ENCODE data around the gene DNAJC5G. TPM values are rescaled to one million over a fixed set of nuclear protein-coding genes. Genes with fewer than 3 reads are reported as not detected.

The DNAJC5G gene
- total and polyA plus RNA-seq, 2 of the 13 experiments (the other 11 are each of a cell fraction or from before 2014, with no cell fraction given), result 0.05 TPM; not detected in 1

- TF ChIP-seq E2F2 (CRISPR knock-in tag; IDR thresholded peaks at IDR 0.05; ENCODE audit: borderline replicate concordance), result no peak
- TF ChIP-seq POLR2AphosphoS2 (IDR thresholded peaks at IDR 0.05; ENCODE audit: low read depth, low read length), result no peak
- TF ChIP-seq ZNF7 (CRISPR knock-in tag; IDR thresholded peaks at IDR 0.05), result no peak
- no peak for TF ChIP-seq ZNF513 (CRISPR knock-in tag; conservative IDR thresholded peaks at IDR 0.05)
- no peak; the same call in 1 of the 2 replicates for TF ChIP-seq ZBTB7B (CRISPR knock-in tag; IDR thresholded peaks at IDR 0.05)
- TF ChIP-seq GTF2F1 (IDR thresholded peaks at IDR 0.05; ENCODE audit: low read length), result no peak
- TF ChIP-seq IKZF5 (CRISPR knock-in tag; IDR thresholded peaks at IDR 0.05), result no peak; the same call in 1 of the 2 replicates
- no peak; the same call in 1 of the 2 replicates for TF ChIP-seq GATAD1 (CRISPR knock-in tag; IDR thresholded peaks at IDR 0.05)
- peak; percentile 54 for TF ChIP-seq PPARG (CRISPR knock-in tag; conservative IDR thresholded peaks at IDR 0.05)
- TF ChIP-seq ZBTB20 (CRISPR knock-in tag; IDR thresholded peaks at IDR 0.05; ENCODE audit: borderline replicate concordance, low read depth), result peak; percentile 33; the same call in 1 of the 2 replicates
- no peak for TF ChIP-seq AKNA (CRISPR knock-in tag; IDR thresholded peaks at IDR 0.05; ENCODE audit: borderline replicate concordance)
- no peak for TF ChIP-seq ZNF549 (CRISPR knock-in tag; IDR thresholded peaks at IDR 0.05)
- TF ChIP-seq TARDBP (CRISPR knock-in tag; IDR thresholded peaks at IDR 0.05), result peak; percentile 27; the same call in 1 of the 2 replicates
- TF ChIP-seq HNRNPL (IDR thresholded peaks at IDR 0.05; ENCODE audit: low read depth, low read length), result no peak
- no peak for TF ChIP-seq SKI (IDR thresholded peaks at IDR 0.05; ENCODE audit: partially characterized antibody)
- TF ChIP-seq ZBTB2 (CRISPR knock-in tag; IDR thresholded peaks at IDR 0.05; ENCODE audit: low read depth), result no peak
- TF ChIP-seq FOXK2 (IDR thresholded peaks at IDR 0.05), result peak; percentile 32; the same call in 1 of the 2 replicates
Measured at GRCh38 chr2:27303093-27304025, 28.1 kb downstream of the DNAJC5G start (continued).
